ENCODE results near the gene USHBP1. TPM values are rescaled to one million over a fixed set of nuclear protein-coding genes. Genes with fewer than 3 reads are reported as not detected.

The USHBP1 gene
- total RNA-seq, 1 experiment from 2014 or later, result 0.15 TPM

DNA sequence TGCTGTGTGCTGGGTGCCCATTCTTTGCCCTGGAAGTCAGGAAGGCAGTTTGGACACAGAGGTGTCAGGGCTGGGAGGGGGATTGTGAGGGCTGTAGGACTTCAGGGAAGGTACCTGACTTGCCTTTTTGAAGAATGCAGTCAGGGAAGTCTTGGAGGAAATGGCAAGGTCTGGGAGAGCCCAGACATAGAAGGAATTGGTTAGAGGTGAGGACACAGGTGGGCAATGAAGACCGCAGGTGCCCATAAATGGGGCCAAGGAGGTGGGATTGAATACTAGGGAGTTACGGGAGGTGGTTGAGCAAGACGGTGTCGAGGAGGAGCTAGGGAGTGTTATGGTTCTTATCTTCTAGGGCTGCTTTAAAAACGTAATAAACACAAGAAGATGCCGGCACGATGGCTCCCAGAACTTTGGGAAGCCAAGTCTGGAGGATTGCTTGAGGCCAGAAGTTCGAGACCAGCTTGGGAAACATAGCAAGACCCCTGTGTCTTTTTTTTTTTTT is 43.4 kb upstream of the USHBP1 start:
- H4K20me1 ChIP-seq (ENCODE audit: insufficient read depth), result no peaks in the 10 kb centered on the region
- intact Hi-C loops (cut with micrococcal nuclease), result loop anchor here (2.0 kb wide), 1 partner anchor 15 kb away; no protein-coding TSS in a partner anchor
- no TSS peak for BruUV-seq (replicated peaks)
- peak overlapping the region; percentile 80 to 98; a peak in 3 of 4 replicates for H3K4me3 ChIP-seq (replicated peaks in 1 of 2; ENCODE audit: low read depth in 1 of 2, low read length in 2 of 2)
- no peaks in the 10 kb centered on the region for H3K9me3 ChIP-seq (ENCODE audit: control insufficient read depth in 1 of 2, insufficient read depth in 1 of 2, low read depth in 1 of 2, low read length in 2 of 2)
- TF ChIP-seq SP1 (IDR thresholded peaks at IDR 0.05; ENCODE audit: low read depth) (no peak), EZH2 (IDR thresholded peaks at IDR 0.05) (no peak), RAD21 (IDR thresholded peaks at IDR 0.05; ENCODE audit: low read depth) (no peak), ZNF274 (IDR thresholded peaks at IDR 0.05; ENCODE audit: low read depth, low read length) (no peak), ELF1 (IDR thresholded peaks at IDR 0.05; ENCODE audit: borderline replicate concordance, low read depth) (no peak), JUND (IDR thresholded peaks at IDR 0.05) (no peak), CEBPB (IDR thresholded peaks at IDR 0.05; ENCODE audit: low read depth) (no peak), SIN3A (IDR thresholded peaks at IDR 0.05; ENCODE audit: low read depth) (no peak)
- ATAC-seq (no peak), DNase-seq (ENCODE audit: low read depth, low spot score) (no peak)
- ChIA-PET CTCF (interaction anchor here (1.6 to 1.7 kb wide), 2 partner anchors 15 to 25 kb away, joined by 5 to 8 read pairs; no protein-coding TSS in a partner anchor), POLR2A (interaction anchor here (1.3 to 3.2 kb wide), 5 partner anchors 14 to 112 kb away, joined by 4 to 39 read pairs (median 5); partner anchors contain the start of genes ANO8 and MVB12A), RAD21 (ENCODE audit: low non-redundant PET in 1 of 2, low total read pairs in 2 of 2, uncharacterized antibody in 2 of 2, unreplicated experiment in 2 of 2) (interaction anchor here (1.1 to 1.6 kb wide), 2 partner anchors 24 to 26 kb away, joined by 3 to 5 read pairs; no protein-coding TSS in a partner anchor)
- peak overlapping the region; percentile 79 for H3K27ac ChIP-seq (ENCODE audit: low read depth, low read length)
- H3K27me3 ChIP-seq (ENCODE audit: insufficient read depth, low read length), result no peaks in the 10 kb centered on the region
- peak overlapping the region; percentile 99 for H3K4me2 ChIP-seq (ENCODE audit: low read length)
- H3K9ac ChIP-seq (ENCODE audit: low read length), result peak overlapping the region; percentile 65
- no peaks in the 10 kb centered on the region for H3K9me2 ChIP-seq (ENCODE audit: insufficient read depth)
- no peaks in the 10 kb centered on the region; a peak in 1 of 4 replicates for H3K36me3 ChIP-seq (ENCODE audit: control insufficient read depth in 1 of 2, insufficient read depth in 2 of 2, low read length in 2 of 2)
- peaks cover 57 to 78% of the 10 kb centered on the region in 2 experiments for H3K4me1 ChIP-seq (ENCODE audit: control insufficient read depth in 1 of 2, insufficient read depth in 2 of 2, low read length in 2 of 2)
- peaks cover 48% of the 10 kb centered on the region for H3K79me2 ChIP-seq (ENCODE audit: insufficient read depth, low read length)
- H2AFZ ChIP-seq (ENCODE audit: low read depth, low read length, poor library complexity, severe bottlenecking), result no peak overlapping the region

DNA sequence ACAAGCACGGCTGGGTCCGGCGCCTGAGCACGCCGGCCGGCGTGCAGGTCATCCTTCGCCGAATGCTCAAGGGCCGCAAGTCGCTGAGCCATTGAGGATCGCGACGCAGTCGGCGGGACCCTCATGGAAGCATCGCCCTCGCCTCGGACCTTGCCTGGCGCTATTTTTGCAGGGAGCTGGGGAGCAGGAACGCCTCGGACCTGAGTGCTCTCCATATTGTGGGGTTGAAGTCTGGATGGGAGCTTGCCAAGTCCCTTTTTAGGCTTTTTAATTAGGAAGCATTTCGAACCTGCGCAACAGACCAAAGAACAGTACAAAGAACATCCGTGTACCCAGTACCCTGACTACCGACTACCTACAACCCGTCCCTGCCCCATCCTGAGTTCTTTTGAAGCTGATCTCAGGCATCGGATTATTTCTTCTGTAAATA is 41.8 kb upstream of the USHBP1 start:
- no peaks in the 10 kb centered on the region for H3K9me2 ChIP-seq (ENCODE audit: insufficient read depth)
- H3K36me3 ChIP-seq (ENCODE audit: control insufficient read depth in 1 of 2, insufficient read depth in 2 of 2, low read length in 2 of 2), result no peaks in the 10 kb centered on the region
- ChIA-PET RAD21 (ENCODE audit: low non-redundant PET in 1 of 2, low total read pairs in 2 of 2, uncharacterized antibody in 2 of 2, unreplicated experiment in 2 of 2) (no interaction called here), POLR2A (interaction anchor here (0.9 to 1.6 kb wide), 3 partner anchors 11 to 26 kb away, joined by 3 to 5 read pairs (median 3); no protein-coding TSS in a partner anchor), CTCF (interaction anchor here (0.5 to 1.6 kb wide), 3 partner anchors 27 to 80 kb away, joined by 3 to 5 read pairs (median 3); no protein-coding TSS in a partner anchor)
- H3K9ac ChIP-seq (ENCODE audit: low read length), result peak overlapping the region; percentile 96
- H3K27ac ChIP-seq (ENCODE audit: low read depth, low read length), result peak overlapping the region; percentile 92
- H4K20me1 ChIP-seq (ENCODE audit: insufficient read depth), result no peaks in the 10 kb centered on the region
- no peak overlapping the region for H2AFZ ChIP-seq (ENCODE audit: low read depth, low read length, poor library complexity, severe bottlenecking)
- intact Hi-C loops (cut with micrococcal nuclease), result no loop called here
- H3K9me3 ChIP-seq (ENCODE audit: control insufficient read depth in 1 of 2, insufficient read depth in 1 of 2, low read depth in 1 of 2, low read length in 2 of 2), result no peaks in the 10 kb centered on the region
- H3K4me2 ChIP-seq (ENCODE audit: low read length), result peak overlapping the region; percentile 97
- H3K27me3 ChIP-seq (ENCODE audit: insufficient read depth, low read length), result no peaks in the 10 kb centered on the region
- H3K4me3 ChIP-seq (replicated peaks in 1 of 2; ENCODE audit: low read depth in 1 of 2, low read length in 2 of 2), result peak overlapping the region; percentile 81 to 85
- DNase-seq (ENCODE audit: low read depth, low spot score) (no peak), ATAC-seq (no peak)
- no TSS peak for BruUV-seq (replicated peaks)
- peaks cover 46 to 72% of the 10 kb centered on the region in 2 experiments for H3K4me1 ChIP-seq (ENCODE audit: control insufficient read depth in 1 of 2, insufficient read depth in 2 of 2, low read length in 2 of 2)
- TF ChIP-seq, protein P1, sequence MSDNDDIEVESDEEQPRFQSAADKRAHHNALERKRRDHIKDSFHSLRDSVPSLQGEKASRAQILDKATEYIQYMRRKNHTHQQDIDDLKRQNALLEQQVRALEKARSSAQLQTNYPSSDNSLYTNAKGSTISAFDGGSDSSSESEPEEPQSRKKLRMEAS (IDR thresholded peaks at IDR 0.05), result peak; percentile 54
- no peak for TF ChIP-seq CEBPB (IDR thresholded peaks at IDR 0.05; ENCODE audit: low read depth)
- TF ChIP-seq, protein P2, sequence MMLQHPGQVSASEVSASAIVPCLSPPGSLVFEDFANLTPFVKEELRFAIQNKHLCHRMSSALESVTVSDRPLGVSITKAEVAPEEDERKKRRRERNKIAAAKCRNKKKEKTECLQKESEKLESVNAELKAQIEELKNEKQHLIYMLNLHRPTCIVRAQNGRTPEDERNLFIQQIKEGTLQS (IDR thresholded peaks at IDR 0.05), result no peak
- TF ChIP-seq, protein P3, sequence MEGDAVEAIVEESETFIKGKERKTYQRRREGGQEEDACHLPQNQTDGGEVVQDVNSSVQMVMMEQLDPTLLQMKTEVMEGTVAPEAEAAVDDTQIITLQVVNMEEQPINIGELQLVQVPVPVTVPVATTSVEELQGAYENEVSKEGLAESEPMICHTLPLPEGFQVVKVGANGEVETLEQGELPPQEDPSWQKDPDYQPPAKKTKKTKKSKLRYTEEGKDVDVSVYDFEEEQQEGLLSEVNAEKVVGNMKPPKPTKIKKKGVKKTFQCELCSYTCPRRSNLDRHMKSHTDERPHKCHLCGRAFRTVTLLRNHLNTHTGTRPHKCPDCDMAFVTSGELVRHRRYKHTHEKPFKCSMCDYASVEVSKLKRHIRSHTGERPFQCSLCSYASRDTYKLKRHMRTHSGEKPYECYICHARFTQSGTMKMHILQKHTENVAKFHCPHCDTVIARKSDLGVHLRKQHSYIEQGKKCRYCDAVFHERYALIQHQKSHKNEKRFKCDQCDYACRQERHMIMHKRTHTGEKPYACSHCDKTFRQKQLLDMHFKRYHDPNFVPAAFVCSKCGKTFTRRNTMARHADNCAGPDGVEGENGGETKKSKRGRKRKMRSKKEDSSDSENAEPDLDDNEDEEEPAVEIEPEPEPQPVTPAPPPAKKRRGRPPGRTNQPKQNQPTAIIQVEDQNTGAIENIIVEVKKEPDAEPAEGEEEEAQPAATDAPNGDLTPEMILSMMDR (IDR thresholded peaks at IDR 0.05 in 2 of 3, conservative IDR thresholded peaks at IDR 0.05 in 1 of 3; ENCODE audit: borderline replicate concordance in 1 of 3, insufficient read depth in 1 of 3, low read depth in 2 of 3, low read length in 2 of 3), result no peak
- no peak for TF ChIP-seq TCF7L2 (IDR thresholded peaks at IDR 0.05; ENCODE audit: borderline replicate concordance, extremely low read depth, insufficient read depth, insufficient read length)
- no peak for TF ChIP-seq SIN3A (IDR thresholded peaks at IDR 0.05; ENCODE audit: low read depth)
- no peak for TF ChIP-seq EZH2phosphoT487 (IDR thresholded peaks at IDR 0.05; ENCODE audit: borderline replicate concordance)
- TF ChIP-seq SP1 (IDR thresholded peaks at IDR 0.05; ENCODE audit: low read depth), result no peak; the same call in 1 of the 2 replicates
- TF ChIP-seq JUND (IDR thresholded peaks at IDR 0.05), result no peak
- no peak for TF ChIP-seq POLR2AphosphoS5 (IDR thresholded peaks at IDR 0.05; ENCODE audit: low read depth, low read length)
- no peak for TF ChIP-seq EZH2 (IDR thresholded peaks at IDR 0.05)
- peak; percentile 58 for TF ChIP-seq ZFX (IDR thresholded peaks at IDR 0.05)
- TF ChIP-seq ELF1 (IDR thresholded peaks at IDR 0.05; ENCODE audit: borderline replicate concordance, low read depth), result no peak
- H3K79me2 ChIP-seq (ENCODE audit: insufficient read depth, low read length), result peaks cover 32% of the 10 kb centered on the region

Measured in HCT116 (cell line).